Stimulated activated CD8-positive, alpha-beta memory T cell treated with anti-CD3 and anti-CD28 coated beads, Interleukin-7, amount 100 ng/mL, for 1 hour (primary cell): Measurements from ENCODE around the gene CLRN1.

Source experiments
- DNase-seq, 2 donors: peaks; one replicate each; pipeline ENCODE4 v3.0.0-alpha.2; 2020; ENCODE audit warnings: low read depth in 2 of 2

The CLRN1 gene

GRCh38 chr3:150975992-150976368 is 3.5 kb upstream of the CLRN1 start:
- DNase-seq, result no peak

- DNase-seq, result no peak
Measured at GRCh38 chr3:150975086-150975991, 2.8 kb upstream of the CLRN1 start.

GRCh38 chr3:150970665-150971324 is 1.7 kb downstream of the CLRN1 start:
- DNase-seq, result no peak

GRCh38 chr3:150968341-150969035 is 4.0 kb downstream of the CLRN1 start:
- no peak for DNase-seq

- no peak for DNase-seq
Measured at GRCh38 chr3:150965436-150965835, 7.1 kb downstream of the CLRN1 start.

- no peak for DNase-seq
Measured at GRCh38 chr3:150961949-150962348, 10.6 kb downstream of the CLRN1 start.

- DNase-seq, result no peak
Measured at GRCh38 chr3:150960708-150961684, 11.5 kb downstream of the CLRN1 start.

GRCh38 chr3:150958683-150959082 is 13.8 kb downstream of the CLRN1 start:
- no peak for DNase-seq

- no peak for DNase-seq
Measured at GRCh38 chr3:150956376-150956775, 16.2 kb downstream of the CLRN1 start.

GRCh38 chr3:150951923-150952322 is 20.6 kb downstream of the CLRN1 start:
- no peak for DNase-seq

- no peak for DNase-seq
Measured at GRCh38 chr3:150945226-150946032, 27.1 kb downstream of the CLRN1 start.

GRCh38 chr3:150942221-150942620 is 30.3 kb downstream of the CLRN1 start:
- no peak for DNase-seq

- no peak for DNase-seq
Measured at GRCh38 chr3:150936693-150937092, 35.8 kb downstream of the CLRN1 start.

- no peak for DNase-seq
Measured at GRCh38 chr3:150933473-150933995, 39.0 kb downstream of the CLRN1 start.

GRCh38 chr3:150931745-150932144 is 40.8 kb downstream of the CLRN1 start:
- no peak for DNase-seq

- no peak for DNase-seq
Measured at GRCh38 chr3:150930839-150931238, 41.7 kb downstream of the CLRN1 start.

- no peak for DNase-seq
Measured at GRCh38 chr3:150928234-150928633, 44.3 kb downstream of the CLRN1 start.

GRCh38 chr3:150926328-150926727 is 46.2 kb downstream of the CLRN1 start:
- DNase-seq, result no peak

- DNase-seq, result peak; percentile 1 to 10
Measured at GRCh38 chr3:150925751-150926201, 46.8 kb downstream of the CLRN1 start.

GRCh38 chr3:150922611-150923010 is 49.9 kb downstream of the CLRN1 start:
- DNase-seq, result no peak
